GM19193 (cell line): ENCODE data around the gene MIOS.
A peak's percentile ranks its signal among the peaks of the same experiment; 100 is the strongest.

Experiments used
- POLR2A ChIP-seq: IDR thresholded peaks from 4 replicates; pipeline ENCODE4 v1.6.1; 2011; ENCODE audit not compliant: insufficient read depth, insufficient read length; ENCODE audit errors: extremely low read depth

The MIOS gene

GRCh38 chr7:7612519-7612918 lies 45.8 kb downstream of the MIOS start:
- TF ChIP-seq POLR2A = no peak

GRCh38 chr7:7613210-7613609 lies 46.5 kb downstream of the MIOS start:
- TF ChIP-seq POLR2A = no peak

- TF ChIP-seq POLR2A = no peak
Observed at GRCh38 chr7:7614018-7614741, 47.5 kb downstream of the MIOS start.

GRCh38 chr7:7617550-7617949 lies 50.9 kb downstream of the MIOS start:
- no peak for TF ChIP-seq POLR2A

- TF ChIP-seq POLR2A = no peak
Observed at GRCh38 chr7:7618410-7618809, 51.7 kb downstream of the MIOS start.

- TF ChIP-seq POLR2A = no peak
Observed at GRCh38 chr7:7620236-7620635, 53.6 kb downstream of the MIOS start.

- TF ChIP-seq POLR2A = no peak
Observed at GRCh38 chr7:7620644-7621210, 54.0 kb downstream of the MIOS start.

- no peak for TF ChIP-seq POLR2A
Observed at GRCh38 chr7:7628476-7628875, 61.8 kb downstream of the MIOS start.

GRCh38 chr7:7630626-7631329 lies 64.1 kb downstream of the MIOS start:
- TF ChIP-seq POLR2A = no peak

- no peak for TF ChIP-seq POLR2A
Observed at GRCh38 chr7:7639421-7639820, 72.7 kb downstream of the MIOS start.

- TF ChIP-seq POLR2A = no peak
Observed at GRCh38 chr7:7639847-7640220, 73.2 kb downstream of the MIOS start.

GRCh38 chr7:7640221-7641128 lies 73.8 kb downstream of the MIOS start, which contains the start of gene UMAD1:
Gene UMAD1 (plus strand): TSS chr7:7640752. CDS start chr7:7673372, 32,620 bp downstream.
- peak; percentile 80 for TF ChIP-seq POLR2A

- no peak for TF ChIP-seq POLR2A
Observed at GRCh38 chr7:7641129-7641663, 74.5 kb downstream of the MIOS start.

GRCh38 chr7:7642081-7642480 lies 75.4 kb downstream of the MIOS start:
- TF ChIP-seq POLR2A = no peak

- TF ChIP-seq POLR2A = no peak
Observed at GRCh38 chr7:7647495-7648036, 80.9 kb downstream of the MIOS start.

- no peak for TF ChIP-seq POLR2A
Observed at GRCh38 chr7:7650682-7651206, 84.1 kb downstream of the MIOS start.
